GM10847 (cell line): ENCODE results near the gene C17orf113.

Source experiments
- POLR2A ChIP-seq: IDR thresholded peaks from 2 replicates; pipeline ENCODE4 v1.6.1; 2011; ENCODE audit not compliant: insufficient read length; ENCODE audit errors: extremely low read depth

C17orf113 gene

DNA sequence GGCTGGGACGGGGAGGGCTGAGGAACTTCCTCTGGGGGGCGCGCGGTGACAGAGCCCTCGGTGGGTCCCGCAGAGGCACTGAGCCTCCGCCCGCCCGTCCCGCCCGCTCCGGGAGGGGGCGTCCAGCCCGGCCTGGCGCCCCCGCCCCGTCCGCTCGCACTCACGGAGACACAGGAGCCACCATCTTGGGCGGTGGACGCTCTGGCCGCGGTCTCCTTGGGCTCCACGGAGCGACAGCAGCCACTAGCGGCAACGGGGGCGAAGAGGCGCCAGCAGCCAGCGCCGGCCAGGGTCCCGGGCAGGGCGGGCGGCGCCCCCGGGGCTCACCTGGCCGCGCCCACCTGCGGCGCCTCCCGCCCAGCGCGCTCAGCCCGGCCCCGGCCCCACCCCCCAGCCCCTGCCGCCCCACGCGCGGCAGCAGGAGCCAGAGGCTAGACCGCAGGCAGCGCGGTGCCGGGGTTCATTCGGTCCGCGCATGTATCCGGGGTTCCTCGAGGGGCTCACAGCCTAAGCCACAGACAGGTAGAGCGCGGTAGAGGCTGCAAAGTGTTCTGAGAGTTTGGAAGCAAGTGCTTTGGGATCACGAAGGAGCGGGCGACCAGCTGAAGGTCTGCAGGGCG lies at the start of gene C17orf113:
Gene C17orf113 (minus strand): TSS at position 209 of the 620 bp plus-strand sequence. CDS start 7,225 bp downstream, outside the sequence.
- TF ChIP-seq POLR2A: no peak

DNA sequence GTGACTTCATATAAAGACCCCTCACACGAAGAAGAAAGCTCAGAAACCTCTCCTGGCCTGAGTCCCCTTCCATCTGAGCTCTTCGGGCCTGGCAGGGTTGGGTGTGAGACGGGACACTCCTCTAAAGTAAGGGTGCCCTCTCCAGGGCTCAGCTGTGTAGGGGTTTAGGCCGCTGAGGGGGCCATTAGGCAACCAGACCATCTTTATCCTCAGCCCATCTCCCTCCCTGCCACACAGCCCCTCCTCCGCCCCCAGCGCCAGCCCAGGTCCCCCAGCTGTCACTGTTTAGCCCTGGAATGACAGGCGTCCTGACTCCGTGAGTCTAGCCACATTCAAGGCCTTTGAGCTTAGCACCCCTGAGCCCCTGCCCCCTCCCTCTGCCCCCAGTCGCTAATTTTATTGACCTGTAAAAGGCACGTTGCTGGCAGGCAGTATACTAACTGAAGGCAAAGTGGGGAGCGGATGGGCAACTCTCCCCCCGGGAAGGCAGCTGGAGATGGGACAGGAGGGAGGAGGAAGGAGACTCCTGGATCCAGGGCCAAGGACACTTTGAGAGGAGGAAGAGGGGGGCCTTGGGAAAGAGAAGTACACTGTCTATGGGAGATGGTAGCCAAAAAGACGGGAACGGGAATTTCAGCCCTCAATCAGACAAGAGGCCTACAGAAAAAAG lies 48.5 kb upstream of the C17orf113 start:
- no peak for TF ChIP-seq POLR2A

DNA sequence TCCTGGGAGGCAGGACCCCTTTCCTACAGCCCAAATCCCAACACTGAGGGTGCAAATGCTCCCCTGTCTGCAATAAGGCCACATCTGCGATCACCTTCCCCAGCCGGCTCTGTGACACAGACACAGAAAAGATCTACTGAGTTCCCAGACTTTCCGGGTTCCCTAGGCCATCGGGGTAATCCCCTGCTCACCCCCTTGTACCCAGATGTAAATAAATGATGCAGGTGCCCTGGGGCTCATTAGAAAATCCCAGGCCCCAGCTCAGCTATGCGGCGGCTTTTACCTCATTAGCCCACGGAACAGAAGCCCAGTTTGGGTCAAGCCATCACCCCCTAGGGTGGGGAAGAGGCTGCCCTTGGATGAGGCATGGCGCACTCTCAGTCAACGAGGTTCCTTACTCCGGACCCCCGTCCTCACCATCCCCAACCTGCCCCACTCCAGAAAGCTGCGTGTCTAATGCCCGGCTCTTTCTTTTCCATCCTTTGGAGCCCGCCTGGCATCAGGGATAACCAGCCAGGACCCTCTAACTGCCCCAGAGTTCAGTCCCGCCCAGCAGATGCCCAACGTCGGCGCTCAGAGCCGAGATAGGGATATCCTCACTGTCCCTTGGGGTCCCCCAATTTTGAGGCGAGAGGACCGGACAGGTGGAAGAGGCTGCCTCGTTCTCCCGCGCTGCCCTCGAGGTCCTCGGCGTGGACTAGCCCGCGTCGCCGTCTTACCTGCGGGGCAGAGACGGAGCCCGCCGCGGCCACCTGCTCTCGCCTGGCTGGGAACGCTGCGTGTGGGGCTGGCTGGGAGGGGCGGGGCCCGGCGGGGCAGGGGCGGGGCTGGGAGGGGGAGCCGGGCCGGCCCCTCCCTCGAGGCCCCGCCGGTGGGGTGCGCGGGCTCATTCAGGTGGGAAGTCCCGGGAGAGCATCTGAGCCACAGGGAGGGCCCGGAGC lies 47.6 kb upstream of the C17orf113 start, which contains the start of gene ZNF385C:
Gene ZNF385C (minus strand): TSS at position 783 of the 941 bp plus-strand sequence. CDS start 35,417 bp downstream, outside the sequence.
- no peak for TF ChIP-seq POLR2A

DNA sequence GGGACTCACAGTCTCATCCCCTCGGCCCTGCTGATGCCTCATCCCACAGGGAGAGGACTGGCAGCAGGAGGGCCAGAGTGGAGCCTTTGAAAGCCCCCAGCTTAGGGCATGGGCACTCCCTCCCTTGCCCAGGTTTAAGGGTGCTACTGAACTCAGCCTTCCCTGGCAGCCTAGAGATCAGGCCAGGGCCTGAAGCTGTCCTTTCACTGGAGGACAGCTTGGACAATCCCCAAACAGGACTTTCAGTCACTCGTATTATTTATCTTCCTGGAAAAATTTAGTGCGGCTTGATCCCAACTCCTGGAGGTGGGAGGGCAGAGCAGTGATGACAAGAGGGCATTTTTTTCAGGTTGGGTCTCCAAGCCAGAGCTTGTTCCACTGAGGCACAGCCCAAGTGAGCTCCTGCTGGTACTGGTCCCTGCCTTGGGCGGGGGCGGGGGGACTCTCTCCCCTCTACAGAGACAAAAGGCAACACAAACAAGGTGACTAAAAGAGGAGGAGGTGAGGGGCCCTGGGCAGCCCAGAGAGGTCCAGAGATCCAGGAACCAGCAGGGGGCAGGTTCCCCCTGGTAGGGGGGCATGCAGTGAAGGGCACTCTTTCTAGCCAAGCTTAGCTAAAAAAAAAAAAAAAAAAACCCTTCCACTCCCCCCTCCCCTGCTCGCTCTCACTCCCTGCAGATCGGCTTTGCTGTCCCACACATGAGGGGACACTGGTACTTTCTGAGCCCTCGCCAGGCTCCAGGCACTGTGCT lies 46.1 kb upstream of the C17orf113 start:
- TF ChIP-seq POLR2A: no peak

DNA sequence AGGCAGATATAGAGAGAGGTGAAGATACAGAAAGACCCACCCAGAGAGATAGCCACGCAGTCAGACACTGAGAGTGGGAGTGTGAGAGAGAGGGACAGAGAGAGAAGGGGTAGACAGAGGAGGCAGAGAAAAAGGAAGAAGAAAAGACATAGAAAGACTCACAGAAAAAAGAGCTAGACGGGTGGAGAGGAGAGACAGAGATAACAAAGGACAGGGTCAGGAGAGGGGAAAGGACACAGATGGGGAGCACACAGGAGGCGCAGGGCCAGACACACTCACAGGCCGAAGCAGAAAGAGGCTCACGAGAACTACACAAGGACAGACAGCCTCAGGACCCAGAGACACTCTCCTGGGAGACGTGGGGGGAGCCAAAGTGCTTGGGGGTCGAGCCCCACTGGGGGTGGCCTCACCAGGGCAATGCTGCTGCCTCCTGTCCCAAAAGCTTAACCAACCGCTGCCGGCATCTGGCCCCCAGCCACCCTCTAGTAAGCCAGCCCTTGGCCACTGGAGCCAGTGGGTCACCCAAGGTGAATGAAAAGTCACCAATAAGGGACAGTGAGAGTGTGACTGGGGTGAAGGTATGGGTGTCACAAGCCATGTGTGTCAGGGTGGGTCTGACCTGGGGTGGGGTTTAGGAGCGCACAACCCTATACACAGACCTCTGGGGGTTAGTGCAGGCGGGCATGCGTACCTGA lies 44.1 kb upstream of the C17orf113 start:
- no peak for TF ChIP-seq POLR2A

DNA sequence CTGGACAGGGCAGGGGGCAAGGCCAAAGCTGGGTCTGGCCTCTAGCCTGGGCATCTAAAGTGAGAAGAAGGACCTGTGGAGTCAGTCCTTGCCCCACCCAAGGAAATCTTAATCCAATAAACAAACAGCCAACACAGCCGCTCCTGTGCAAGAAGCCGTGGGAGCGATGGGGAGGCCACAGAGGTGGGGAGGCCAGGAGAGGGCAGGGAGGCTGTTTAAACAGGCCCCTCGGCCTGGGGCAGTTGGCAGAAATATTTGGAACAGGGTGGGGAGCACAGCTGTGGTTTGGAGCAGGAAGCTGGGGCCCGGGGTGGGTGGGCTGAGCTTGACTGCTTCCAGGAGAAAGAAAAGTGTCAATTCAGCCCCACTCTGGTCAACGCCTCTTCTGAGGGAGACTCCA lies 42.5 kb upstream of the C17orf113 start:
- no peak for TF ChIP-seq POLR2A

DNA sequence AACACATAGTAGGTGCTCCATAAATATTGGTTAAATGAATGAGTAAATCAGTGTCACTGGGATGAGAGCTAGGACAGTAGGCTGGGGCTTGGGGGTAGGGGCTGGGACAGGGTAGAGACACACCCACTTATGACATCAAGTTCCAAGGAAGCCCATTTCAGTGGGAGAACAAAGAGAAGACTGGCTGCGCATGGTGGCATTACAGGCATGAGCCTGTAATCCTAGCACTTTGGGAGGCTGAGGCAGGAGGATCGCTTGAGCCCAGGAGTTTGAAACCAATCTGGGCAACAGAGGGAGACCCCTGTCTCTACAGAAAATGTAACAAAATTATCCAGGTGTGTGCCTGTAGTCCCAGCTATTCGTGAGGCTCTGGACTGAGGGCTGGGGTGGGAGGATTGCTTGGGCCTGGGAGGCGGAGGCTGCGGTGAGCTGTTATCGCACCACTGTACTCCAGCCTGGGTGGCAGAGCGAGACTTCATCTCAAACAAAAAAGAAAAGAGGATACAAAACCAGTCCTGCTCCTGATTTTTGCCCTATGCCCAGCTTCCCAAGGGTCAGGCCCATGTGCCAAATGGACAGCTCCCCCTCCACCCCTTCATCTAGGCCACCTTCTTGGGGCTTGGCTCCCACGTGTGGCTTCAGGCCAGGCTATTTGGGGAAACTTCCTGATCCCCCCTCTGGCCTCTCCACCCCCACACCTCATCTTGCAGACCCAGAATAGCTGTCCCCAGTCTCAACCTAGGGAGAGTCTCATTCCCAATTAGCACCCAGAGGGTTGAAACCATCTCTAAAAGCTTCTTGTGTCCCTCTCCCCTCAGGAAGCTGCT lies 40.8 kb upstream of the C17orf113 start:
- TF ChIP-seq POLR2A: no peak

DNA sequence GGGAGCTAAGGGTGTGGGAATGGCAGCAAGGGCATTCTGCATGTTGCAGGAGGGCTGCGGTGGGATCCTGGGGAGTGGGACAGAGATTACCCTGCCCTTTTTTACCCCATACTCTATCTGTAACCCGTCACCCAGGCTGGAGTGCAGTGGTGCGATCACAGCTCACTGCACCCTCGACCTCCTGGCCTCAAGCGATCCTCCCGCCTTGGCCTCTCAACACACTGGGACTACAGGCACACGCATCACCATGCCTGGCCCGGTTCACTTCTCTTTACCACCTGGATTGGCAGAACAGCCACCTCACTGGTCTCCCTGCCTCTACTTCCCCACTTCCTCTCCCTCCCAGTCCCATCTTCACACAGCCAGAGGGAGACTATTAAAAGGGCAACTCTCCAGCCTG lies 38.3 kb upstream of the C17orf113 start:
- no peak for TF ChIP-seq POLR2A

DNA sequence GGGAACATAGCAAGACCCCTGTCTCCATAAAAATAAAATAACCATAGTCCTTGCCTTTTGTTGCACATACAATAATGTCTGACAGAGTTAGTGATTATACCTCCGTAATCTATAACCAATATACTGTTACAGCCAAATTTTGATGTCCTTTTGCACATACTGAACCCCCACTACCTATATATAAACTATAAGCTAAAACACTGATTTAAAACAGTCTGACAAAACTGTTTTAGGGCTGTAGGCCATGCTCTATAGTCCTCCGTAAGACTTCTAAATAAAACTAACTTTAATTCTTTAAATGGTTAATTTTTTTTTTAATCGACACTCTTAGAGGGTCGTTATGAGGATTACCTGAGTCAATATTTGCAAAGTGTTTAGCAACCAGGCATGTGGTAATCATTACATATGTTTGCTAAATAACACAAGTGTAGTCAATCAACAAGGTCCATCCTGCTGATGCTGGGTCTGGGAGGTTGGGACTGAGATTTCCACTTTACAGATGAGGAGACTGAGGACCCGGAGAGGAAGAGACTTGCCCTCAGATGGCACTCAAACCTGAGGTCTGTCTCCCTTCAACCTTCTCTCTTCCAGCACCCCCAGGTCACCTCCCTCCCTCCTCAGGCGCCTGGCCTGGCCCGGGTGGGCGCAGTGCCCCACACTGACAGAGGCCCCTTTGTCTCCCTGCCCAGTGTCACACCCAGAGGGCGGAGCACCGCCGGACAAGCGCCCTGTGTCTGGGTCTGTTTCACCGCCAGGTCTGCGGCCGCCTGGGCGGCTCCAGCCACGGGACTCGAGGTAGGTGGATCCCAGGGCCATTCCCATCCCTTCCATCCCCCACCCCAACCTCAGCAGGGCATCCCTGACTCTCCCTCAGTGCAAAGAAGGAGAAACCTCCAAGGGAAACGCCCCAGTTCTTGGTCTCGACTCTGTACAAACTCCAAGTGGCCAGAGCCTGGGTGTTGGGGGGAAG lies 37.6 kb upstream of the C17orf113 start:
- no peak for TF ChIP-seq POLR2A

DNA sequence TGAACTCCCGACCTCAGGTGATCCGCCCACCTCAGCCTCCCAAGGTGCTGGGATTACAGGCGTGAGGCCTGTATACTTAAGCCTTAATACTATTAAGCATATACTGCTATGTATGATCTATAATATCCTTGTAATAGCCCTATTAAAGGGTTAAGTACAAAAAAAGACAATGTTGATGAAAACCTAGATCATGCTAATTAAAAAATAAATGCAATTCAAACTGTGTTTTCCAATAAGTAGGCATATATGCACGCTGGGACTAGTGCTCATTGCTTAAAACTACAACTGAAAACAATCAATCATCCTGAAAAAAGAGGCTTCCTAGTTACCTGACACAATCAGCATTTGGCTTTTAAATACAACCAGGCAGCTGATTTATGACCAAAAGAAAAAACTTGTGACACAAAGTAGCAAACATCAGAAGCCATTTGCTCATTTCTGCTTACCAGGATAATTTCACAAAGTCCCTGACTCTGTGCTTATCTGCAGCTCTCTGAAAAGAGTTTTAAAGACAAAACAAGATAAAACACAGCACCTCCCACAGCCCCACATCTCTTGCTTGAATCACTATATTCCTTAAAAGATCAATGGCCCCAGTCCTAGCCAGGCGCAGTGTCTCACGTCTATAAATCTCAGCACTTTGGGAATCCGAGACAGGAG lies 36.8 kb upstream of the C17orf113 start:
- TF ChIP-seq POLR2A: no peak

DNA sequence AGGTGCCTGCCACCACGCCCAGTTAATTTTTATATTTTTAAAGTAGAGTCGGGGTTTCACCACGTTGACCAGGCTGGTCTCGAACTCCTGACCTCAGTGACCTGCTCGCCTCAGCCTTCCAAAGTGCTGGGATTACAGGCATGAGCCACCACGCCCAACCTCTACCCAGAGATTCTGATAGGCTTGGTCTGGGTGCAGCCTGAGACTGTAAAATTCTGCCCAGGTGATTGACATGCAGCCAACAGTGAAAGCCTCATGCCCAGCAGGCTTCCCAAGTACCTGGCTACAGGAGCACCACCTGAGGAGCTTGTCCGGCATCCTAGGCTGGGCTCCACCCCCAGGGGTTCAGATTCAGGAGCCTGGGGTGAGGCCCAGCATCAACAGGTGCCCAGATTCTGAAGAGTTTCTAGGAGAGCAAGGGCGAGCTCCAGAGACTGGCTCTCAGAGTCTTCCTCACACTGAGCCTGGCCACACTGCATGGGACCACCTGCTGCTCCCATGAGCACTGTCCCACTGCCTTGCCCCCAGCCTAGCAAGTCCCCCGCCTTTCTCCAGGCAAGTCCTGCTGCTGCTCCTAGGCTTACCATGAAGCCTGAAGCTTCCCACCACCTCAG lies 31.2 kb upstream of the C17orf113 start:
- no peak for TF ChIP-seq POLR2A
